ENCODE data around the gene KIAA1549.
"Not testable (repeated sequence)": the region's sequence is repeated elsewhere in the genome, so short reads cannot be mapped to it uniquely, and the experiment has no call there.

The KIAA1549 gene

DNA sequence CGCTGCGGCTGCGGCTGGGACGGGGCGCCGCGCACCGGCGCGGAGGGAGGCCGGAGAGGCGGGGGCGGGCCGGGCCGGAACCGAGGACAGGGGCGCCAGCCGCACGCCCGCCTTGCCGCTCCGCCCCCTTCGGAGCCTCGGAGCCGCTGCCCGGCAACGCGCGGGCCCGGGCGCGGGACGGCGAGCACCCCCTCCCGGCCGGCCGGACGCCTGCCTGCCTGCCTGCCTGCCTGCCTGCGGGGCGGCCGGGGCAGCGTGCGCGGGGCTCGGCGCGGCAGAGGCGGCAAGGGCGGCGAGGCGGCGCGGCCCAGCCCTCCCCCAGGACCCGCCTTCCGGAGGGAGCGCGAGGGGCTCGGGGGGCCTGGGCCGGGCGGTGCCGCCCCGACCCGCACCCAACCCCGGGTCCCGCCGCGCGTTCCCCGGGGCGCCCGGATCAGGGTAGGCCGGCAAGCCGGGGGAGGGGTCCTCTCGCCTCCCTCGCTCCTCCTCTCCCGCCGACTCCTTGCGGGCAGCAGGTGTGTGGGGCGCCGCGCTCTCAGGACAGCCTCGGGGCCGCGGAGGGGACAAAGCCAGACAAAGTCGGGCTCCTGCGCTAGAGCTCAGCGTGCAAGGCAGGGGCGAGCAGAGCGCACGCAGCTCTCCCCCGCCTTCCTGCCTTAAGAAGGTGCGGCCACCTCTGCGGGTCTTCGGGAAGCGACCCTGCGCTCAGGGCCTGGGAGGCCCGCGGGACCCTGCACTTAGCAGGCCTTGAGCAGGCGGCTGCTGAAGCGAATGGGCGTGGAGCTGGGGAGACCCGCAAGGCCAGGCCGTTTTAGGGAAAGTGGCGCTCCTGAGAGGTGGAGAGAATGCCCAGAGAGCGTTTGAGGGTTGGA, at the start of gene KIAA1549:
TSS of gene KIAA1549 (minus strand) at position 58 of the 872 bp plus-strand sequence. CDS start 120 bp downstream, outside the sequence.
- peak; percentile 20 for DNase-seq (ENCODE audit: low spot score)

DNA sequence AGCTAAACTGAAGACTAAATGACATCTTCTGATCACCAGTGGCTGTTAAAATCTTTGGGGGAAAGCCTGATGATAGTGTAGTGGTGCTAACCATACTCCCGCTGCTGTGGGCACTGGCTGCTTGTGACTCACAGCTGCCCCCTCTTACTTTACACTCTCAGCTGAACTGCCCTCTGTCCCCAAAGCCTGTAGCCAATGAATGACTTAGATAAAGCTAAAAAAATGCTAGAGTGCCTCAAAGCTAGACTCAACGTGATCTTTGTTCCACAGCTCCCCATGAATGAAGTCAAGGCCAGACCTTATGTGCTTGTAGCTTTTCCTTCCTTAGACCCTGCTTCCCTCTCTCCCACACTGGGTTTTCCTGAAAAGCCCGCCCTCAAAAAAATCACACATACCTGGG, 48.2 kb upstream of the KIAA1549 start:
- no peak for DNase-seq (ENCODE audit: low spot score)

DNA sequence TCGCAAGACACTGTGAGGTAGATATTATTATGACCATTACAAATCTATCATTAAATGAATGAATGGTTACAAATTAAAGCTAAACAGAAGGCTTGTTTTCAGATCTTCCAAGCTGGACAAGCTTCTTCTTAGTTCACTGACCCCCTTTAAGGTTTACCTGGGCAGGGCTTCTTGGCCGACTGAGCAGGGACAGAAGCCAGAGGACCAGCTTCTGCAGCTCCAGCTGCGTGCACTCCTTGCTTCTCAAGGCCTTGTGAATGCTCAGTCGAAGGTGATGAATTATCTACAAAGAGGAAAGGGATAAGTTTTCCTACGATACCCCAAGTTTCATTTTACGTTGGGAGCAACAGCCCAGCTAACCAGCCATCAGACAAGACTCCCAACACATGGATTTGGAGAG, 45.4 kb upstream of the KIAA1549 start:
- no peak for DNase-seq (ENCODE audit: low spot score)

DNA sequence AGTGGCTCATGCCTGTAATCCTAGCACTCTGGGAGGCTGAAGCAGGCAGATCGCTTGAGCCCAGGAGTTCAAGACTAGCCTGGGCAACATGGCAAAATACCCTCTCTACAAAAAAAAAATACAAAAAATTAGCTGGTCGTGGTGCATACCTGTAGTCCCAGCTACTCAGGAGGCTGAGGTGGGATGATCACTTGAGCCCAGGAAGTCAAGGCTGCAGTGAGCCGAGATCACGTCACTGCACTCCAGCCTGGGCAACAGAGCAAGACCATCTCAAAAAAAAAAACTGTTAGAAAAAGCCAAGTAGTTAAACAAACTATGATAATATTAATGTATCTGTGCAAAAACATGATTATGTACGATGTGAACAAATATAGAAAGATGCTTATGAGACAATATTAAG, 44.7 kb upstream of the KIAA1549 start:
- DNase-seq (ENCODE audit: low spot score) = not testable (repeated sequence)

DNA sequence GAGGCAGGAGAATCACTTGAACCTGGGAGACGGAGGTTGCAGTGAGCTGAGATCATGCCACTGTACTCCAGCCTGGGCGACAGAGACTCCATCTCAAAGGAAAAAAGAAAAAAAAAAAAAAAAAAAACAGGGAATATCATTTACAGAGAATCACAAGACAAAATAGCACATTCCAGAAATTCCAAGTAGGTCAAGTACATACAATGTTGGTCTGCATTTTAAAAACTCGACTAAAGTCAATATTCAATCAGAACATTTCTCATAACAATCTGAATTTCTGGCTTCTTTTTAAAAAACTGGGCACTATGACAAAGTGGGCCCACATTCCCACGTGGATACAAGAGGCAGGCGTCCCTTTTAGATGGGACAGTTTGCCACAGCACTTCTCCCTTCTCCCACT, 41.9 kb upstream of the KIAA1549 start:
- no peak for DNase-seq (ENCODE audit: low spot score)

DNA sequence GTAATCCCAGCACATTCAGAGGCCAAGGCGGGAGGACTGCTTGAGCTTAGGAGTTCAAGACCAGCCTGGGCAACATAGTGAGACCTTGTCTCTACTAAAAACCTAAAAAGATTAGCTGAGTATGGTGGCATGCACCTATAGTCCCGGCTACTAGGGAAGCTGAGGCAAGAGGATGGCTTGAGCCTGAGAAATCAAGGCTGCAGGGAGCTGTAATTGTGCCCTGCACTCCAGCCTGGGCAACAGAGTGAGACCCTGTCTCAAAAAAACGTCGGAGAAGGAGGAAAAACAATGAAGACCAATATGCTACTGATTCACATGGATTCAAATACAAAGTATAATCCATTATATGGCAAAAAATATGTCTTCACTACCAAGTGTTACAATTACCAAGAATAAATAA, 41.1 kb upstream of the KIAA1549 start:
- no peak for DNase-seq (ENCODE audit: low spot score)

DNA sequence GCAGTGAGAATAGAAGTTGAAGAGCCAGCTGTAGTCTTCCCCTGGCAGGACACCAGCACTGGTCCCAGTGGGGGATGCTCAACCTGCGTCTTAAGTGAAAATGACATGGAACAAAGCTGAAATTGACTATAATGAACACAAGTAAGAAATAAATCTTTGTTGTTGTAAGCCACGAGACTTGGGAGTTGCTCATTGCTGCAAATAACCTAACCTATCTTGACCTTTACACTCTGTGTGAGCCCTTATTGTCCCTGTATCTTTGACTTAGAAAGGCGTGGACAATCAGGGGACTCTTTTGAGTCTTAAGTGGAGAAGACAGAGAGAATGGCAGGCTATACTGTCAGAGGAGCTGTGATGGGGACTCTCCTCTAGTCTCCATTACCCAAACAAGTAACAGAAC, 37.7 kb upstream of the KIAA1549 start:
- no peak for DNase-seq (ENCODE audit: low spot score)

DNA sequence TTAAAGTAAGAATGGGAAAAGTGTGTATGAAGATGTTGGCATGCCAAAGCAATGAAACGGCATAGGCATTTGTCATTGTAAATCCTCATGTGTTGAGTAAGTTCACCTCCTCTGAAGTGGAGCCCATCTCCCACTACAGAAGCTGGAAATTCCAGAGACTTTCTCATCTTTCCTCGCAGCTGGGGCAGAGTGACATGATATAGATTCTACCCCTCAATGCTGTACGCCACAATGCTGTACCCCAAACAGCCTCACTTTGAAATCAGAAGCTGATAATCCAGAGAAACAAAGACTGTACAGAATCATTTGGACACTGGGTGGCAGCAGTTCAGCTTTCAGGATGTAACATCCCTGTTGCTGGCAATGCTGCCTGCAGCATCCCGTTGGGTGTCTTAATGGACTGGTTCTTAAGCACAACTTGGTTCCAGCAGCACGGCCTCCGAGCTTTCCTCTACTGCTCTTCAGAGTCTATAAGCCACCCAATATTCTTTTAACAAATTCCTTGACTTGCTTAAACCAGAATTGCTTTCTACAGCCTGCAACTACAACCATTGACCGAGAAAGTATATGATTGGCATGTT, 35.8 kb upstream of the KIAA1549 start:
- peak; percentile 66 for DNase-seq (ENCODE audit: low spot score)

DNA sequence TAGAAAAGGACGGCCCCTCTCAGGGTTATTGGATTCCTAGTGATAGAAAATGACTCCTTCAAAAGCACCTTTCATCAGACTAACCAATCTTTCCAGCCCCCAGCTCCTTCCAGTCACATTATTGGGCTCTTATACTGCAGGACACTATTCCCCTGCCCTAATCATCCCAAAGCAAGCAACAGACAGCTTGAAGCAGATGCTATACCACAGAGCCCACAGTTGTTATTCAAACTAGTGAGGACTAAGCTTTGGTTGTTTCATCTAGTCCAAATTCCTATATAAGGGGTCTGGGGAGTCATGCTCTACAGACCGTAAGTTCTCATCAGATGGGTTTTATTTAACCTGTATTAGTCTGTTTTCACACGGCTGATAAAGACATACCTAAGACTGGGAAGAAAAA, 30.2 kb upstream of the KIAA1549 start:
- no peak for DNase-seq (ENCODE audit: low spot score)

DNA sequence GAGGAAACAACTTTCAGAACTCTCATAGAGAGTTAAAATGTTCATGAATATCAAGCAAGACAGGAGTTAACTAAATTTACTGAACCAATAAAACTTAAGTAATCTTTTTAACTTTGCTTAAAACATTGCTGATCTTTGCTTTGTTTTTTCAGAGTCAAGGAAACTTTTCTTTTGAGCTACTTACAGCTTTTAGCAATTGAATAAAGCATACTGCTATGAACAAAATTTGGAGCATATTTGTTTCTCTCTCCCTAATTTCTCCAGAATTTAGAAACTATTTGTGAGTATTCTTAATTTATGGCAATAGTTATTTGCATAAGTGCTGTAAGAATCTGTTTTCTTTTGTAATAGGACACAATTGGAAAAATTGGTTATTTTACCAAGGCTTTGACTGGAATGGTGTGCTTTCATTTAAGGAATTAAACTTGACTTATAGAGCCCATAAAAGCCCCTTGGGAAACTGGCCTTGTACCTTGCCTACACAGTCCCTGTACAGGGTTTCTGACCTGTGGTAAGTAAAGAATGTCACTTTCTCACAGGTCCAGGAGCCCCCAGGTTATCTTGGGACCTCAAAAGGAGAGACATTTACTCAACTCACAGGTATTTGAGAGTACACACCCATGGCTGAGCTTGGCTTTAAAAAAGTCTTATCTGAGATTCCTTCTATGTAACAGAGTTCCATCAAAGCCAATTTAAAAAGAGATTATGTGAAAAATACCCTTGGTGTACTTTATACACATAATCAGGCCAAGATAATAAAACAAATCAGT, 23.3 kb upstream of the KIAA1549 start:
- DNase-seq (ENCODE audit: low spot score) = no peak

DNA sequence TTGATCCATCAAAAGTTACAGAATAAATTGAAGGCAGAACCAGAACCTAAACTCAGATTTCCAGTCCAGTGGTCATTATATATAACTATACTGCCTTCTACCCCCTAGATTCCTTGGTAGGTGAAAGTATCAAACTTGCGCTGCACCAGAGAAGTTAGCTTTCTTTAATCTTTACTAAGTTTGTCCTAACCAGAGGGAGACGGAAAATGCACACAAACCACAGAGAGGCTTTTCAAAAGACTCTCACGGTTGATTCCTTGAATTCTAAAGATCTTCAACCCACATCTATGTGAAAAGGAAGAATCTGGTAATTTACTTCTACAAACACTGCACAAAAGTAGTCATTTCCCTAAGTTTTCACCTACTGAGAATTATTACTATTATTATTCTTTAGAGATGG, 18.2 kb upstream of the KIAA1549 start:
- no peak for DNase-seq (ENCODE audit: low spot score)

DNA sequence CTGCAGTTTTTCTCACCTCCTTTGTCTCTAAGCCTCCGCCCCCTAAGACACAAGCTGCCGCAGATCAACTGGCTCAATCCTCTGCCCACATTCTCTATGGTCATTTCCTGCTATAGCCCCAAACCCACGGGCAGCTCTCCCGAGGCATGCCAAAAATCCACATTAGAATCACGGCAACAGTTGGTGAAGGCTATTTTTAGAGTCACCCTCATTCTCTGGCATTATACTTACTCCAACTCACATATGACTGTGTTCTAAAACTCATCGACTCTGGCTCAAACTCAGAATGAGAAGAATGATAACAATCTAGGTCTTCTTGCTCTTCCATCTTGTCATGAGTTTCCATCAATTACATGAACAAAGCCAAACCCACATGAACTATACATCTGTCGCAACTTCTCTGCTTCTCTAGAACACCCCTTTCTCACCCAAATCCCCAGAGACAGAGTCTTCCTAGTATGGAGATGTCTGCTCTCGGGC, 10.9 kb upstream of the KIAA1549 start:
- no peak for DNase-seq (ENCODE audit: low spot score)

DNA sequence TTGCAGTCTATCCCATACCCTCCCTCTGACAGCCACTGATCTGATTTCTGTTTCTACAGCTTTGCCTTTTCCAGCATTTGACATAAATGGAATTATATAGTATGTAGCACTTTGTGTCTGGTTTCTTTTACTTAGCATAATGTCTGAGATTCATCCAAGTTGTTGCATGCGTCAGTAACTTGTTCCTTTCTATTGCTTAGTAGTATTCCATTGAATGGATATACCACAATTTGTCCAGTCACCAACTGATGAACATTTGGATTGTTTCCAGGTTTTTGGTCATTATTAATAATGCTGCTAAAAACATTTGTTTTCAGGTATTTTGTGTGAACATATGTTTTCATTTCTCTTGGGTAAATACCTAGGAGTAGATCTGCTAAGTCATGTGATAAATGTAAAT, 6.5 kb upstream of the KIAA1549 start:
- no peak for DNase-seq (ENCODE audit: low spot score)

DNA sequence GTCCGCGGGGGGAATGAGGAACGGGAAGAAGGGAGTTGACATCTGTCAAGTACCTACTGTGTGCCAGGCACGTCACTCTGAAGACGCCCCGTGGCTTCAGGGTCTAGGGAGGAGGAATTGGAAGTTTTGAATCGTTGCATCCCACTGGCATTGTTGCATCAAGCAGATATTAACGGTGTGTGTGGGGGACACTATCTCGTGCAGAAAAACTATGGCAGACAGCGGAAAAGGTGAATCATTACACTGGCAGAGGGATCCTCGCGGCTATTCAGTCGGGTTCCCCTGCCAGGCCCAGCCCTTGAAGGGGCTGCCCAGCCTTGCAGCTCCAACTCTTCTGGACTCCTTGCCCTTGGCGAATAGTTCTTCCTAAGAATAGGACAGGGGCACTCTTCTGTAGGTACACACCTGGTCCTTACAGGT, 1.0 kb upstream of the KIAA1549 start:
- DNase-seq (ENCODE audit: low spot score) = no peak

DNA sequence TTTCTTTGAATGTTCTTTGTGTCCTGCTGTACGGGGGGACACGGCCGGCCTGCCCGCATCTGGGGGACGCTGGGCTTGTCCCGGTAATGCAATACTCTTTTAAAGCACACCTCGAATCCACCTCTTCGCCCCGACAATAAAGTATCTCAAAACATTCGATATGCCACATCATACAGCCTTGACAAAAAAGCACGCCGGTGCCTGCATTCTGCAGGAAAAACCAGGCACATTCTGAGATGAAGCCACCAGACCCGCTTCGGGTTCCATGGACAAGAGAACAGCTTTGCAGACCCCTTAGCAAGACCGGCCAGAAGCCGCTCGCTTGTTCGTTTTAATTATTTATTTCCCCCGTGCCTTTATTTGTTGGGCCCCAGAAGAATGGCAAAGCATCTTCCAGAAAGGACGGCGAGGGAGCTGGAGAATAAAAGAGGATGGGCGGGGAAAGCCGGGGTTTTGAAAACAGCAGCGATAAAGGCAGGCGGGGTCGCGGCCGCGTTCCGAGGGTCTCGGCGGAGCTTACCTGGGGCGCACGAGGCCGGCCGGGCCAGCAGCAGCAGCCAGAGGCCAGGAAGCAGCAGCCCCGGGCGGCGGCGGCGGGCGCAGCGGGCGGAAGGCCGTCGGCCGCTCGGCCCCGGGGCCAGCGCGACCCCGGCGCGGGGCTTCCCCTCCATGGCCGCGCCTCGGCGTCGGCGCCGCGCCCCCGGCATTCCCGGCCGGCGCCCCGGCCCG, 462 bp downstream of the KIAA1549 start:
- DNase-seq (ENCODE audit: low spot score) = no peak

DNA sequence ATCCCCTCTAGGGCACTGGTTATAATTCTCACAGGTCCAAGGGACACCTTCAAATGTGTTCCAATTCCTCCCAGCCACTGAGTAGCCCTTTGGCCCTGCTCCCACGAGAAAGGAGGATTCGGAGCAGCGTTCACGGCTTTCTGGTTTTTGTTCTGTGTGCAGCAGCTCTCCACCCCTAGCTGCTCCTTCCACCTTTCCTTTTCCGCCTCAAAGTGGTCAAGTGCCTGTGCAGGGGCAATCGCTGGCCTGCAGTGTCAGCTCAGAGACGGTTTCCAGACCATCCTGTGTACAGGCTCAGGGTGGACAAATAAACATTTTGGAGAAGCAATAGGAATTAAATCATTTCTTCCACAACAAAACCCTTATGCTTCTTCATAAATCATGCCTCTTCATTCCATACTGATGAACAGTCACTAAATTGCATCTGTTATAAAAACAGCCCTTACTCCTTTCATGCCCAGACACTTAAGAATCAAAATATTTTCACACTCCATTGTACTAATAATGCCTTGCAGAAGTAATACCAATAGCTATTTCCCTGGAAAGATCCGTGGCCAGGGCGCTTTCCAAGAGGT, 1.1 kb downstream of the KIAA1549 start:
- DNase-seq (ENCODE audit: low spot score) = no peak

DNA sequence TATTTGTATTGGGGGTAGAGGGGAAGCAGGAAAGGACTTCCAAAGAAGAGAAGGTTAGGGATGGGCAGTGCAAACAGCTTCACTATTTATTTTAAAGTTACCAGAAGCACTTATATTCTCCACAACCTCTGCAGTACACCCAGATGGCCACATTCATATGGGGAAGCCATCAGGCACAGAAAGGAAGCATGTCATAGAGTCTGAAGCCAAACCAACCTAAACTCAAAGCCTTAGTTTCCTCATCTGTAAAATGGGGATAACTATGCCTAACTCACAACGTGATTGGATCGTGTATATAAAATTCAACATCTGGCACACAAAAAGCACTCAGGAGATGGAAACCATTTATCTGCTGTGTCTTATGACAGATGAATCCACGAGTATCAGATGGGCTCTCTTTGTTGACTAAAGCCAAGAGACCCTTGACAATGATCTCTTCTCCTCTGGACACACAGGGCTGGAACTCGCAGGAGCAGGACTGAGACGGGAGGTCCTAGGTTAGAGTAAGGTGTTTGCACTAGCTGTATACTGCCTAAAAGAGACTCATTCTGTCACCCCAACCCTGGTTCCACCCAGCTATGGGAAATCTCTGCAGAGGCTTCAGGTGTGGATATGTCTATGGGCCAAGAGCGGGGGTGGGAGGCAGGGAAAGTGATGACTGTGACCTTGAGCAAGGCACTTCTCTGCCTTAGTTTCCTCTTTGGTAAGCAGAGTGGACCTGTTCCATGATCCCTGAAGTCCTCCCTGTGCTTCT, 1.8 kb downstream of the KIAA1549 start:
- no peak for DNase-seq (ENCODE audit: low spot score)

DNA sequence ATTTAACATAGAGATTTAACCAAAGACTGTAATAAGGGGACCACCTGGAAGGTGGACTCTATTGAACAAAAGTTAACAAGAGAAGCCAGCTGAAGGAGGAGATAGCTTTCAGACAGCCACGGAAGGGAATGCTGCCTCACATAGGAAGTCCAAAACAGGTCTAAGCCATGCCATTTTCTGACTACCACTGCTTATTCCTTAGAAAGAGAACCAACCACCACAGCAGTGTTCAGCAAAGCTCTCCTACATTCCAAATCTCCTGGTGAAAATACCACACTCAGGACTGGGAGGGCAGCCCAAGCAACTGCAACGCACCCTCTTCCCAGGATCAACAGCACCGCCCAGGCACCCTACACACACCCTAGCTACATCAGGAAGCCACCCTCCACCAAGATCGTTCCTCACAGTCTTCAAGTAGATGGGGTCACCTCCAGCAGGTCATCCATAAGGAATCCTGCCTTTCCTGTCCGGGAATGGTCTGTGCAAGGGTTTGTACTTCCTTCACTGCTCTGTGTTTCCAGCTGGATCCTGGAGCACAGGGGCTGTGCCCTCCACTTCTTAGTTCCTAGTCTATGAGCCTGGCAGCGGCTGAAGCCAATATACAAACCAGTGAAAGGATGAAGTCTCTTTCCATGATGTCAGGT, 2.5 kb downstream of the KIAA1549 start:
- DNase-seq (ENCODE audit: low spot score) = no peak

DNA sequence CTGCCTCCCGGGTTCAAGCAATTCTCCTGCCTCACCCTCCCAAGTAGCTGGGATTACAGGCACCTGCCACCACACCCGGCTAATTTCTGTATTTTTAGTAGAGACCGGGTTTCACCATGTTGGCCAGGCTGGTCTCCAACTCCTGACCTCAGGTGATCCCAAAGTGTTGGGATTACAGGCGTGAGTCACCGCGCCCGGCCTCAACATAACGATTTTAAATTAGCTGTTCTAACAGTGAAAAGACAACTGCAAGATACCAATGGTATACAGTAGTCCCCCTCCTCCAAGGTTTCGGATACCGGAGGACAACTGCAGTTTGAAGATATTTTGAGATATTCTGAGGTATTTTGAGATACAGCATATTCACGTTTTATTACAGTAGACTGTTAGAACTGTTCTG, 5.0 kb downstream of the KIAA1549 start:
- DNase-seq (ENCODE audit: low spot score) = not testable (repeated sequence)

DNA sequence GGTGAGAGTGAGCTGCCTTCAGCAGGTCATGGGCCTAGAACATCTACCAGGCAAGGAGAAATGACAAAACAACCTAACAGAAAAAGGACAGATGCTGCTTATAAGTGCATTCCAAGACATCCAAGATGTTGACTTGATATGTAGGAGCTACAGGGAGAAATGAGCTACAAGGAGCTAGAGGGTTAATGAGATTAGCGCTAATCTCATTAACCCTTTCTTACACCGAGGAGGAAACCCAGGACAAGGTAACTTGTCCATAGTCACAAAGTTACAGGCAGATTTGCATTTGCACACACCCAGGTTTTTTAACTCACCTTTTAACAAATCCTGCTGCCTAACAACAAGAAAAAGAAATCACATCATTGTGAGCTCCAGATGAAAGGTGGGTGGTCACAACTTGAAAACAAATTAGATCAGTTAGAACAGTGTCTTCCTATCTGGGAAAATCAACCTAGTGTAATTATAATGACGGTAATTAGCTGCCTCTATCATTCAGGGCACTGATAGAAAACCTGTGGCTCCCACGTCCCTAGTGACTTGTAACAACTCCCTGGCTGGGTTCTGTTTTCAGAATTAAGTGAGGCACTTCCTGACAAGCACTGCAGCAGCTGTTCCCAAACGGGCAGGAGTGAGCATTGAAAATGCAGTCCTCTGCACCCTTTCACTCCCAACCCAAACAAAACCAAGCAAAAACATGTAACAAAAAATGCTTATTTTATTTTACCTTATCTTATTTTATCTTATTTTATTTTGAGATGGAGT, 5.7 kb downstream of the KIAA1549 start:
- no peak for DNase-seq (ENCODE audit: low spot score)
